Adrenal gland (tissue), 12 donors: ENCODE results near the gene DCHS2. TPM values are rescaled to one million over a fixed set of nuclear protein-coding genes. Genes with fewer than 3 reads are reported as not detected.

Source experiments
- DNase-seq, 7 donors: peaks; one replicate each; pipeline ENCODE4 v3.0.0-alpha.2; 2019 to 2020
- H3K27ac ChIP-seq, 5 donors: fragments of 200-600 bp; sonication (generic) in 4 of 5; 1 replicate in 3 of 5; 2 replicates in 2 of 5; pipeline versions ENCODE4 v1.5.1 to v1.8.0; 2016 to 2020; ENCODE audit warnings: mild to moderate bottlenecking in 1 of 5
- H3K27me3 ChIP-seq: fragments of 200-600 bp; 2 replicates; pipeline ENCODE4 v1.8.0; 2021
- H3K36me3 ChIP-seq, 2 donors: fragments of 200-600 bp; replicated peaks in 1 of 2; 1 replicate in 1 of 2; 2 replicates in 1 of 2; pipeline versions ENCODE4 v1.5.1 to v1.8.0; 2018 to 2022
- H3K4me1 ChIP-seq, 2 donors: fragments of 200-600 bp; replicated peaks in 1 of 2; 1 replicate in 1 of 2; 2 replicates in 1 of 2; pipeline versions ENCODE4 v1.5.1 to v1.8.0; 2018 to 2021
- H3K4me3 ChIP-seq, 4 donors: fragments of 200-600 bp; sonication (generic) in 3 of 4; one replicate each; pipeline ENCODE4 v1.5.1; 2016 to 2018
- H3K9me3 ChIP-seq, 3 donors: fragments of 200-600 bp; sonication (generic) in 1 of 3; replicated peaks in 1 of 3; 1 replicate in 2 of 3; 2 replicates in 1 of 3; pipeline versions ENCODE4 v1.5.1 to v1.8.0; 2016 to 2021
- POLR2A ChIP-seq, 2 donors: fragments of 450-650 bp; IDR thresholded peaks; one replicate each; pipeline ENCODE4 v1.6.1; 2017; ENCODE audit warnings: antibody characterized with exemption in 2 of 2, mild to moderate bottlenecking in 2 of 2, moderate library complexity in 1 of 2
- WGBS, 4 donors: extraction: QIAGEN DNeasy Blood & Tissue Kit in 2 of 4; methylation state at CpG; one replicate each; pipeline versions ENCODE4 v1.1.5 to v1.1.7; 2013 to 2017; 5-methylcytosine and 5-hydroxymethylcytosine counted together
- intact Hi-C, 2 donors: fragments of 100-400 bp; cut with DNase I; formaldehyde crosslinking; loops; one replicate each; pipeline versions ENCODE4 v1.14.1 to v1.15.0; 2022 to 2023
- polyA plus RNA-seq, 3 donors: library from polyadenylated mRNA; stranded (reverse); fragments of 200-250 nt in 2 of 3; fragments of 350-450 nt in 1 of 3; fragmentation: Illumina TruSeq in 1 of 3; extraction: RNeasy Lipid Tissue Mini Kit (QIAGEN cat#74804) in 1 of 3; gene quantifications; one replicate each; pipeline ENCODE4 v1.2.3, GENCODE V29; 2013 to 2014
- total RNA-seq, 9 donors: library from RNA; depleted of rRNA in 4 of 9; stranded (reverse); fragments of >200 nt in 4 of 9; fragments of 120-200 nt in 1 of 9; fragmentation: NEBNext Ultra II Directional in 1 of 9; extraction: Animal tissue kit (Norgen Biotek cat#: 25700) in 1 of 9; gene quantifications; one replicate each; pipeline versions ENCODE4 v1.1.0 to v1.2.4, GENCODE V29; 2013 to 2023
- TF ChIP-seq, protein P1 (sequence below), 6 experiments: fragments of 450-650 bp in 4 of 6; fragments of 200-600 bp in 2 of 6; sonication (generic) in 1 of 6; IDR thresholded peaks; 1 replicate in 5 of 6; 2 replicates in 1 of 6; pipeline versions ENCODE4 v1.5.1 to v1.8.0; 2016 to 2021; ENCODE audit warnings: antibody characterized with exemption in 6 of 6, mild to moderate bottlenecking in 2 of 6, moderate library complexity in 1 of 6
- donor health status: healthy with polysubstance abuse.
- donor health status: Bipolar disorder and iron deficiency.
- donor health status: DM: yes; HTN: yes; CAD: no.
- donor health status: DM: no; HTN: no; CAD: no.
- donor health status: DM: no; HTN: no; CAD: no.
- donor health status: DM: yes; HTN: yes; CAD: no.

The DCHS2 gene
- total and polyA plus RNA-seq, 12 donors: 0.06 to 3.3 (median 0.78) TPM; not detected in 1

DNA sequence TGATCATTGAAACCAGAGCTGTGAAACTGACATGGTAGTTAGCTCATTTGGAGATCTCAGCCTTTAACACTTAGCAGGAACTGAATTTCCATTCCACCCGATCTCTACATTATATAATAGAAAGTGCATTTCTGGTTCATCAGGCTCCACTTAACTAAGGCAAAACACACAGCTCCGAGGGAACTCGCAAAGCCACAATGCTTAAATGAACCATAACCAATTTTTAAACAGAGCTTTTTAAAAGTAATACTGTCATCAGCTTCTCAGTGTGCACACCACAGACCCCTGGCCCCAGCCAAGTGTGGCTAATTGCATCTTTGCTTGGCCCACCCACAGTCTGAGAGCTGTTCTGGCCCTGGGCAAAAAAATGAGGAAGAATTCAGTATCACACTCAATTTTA lies 66.1 kb downstream of the DCHS2 start:
- Histone ChIP-seq H3K27ac (no peak overlapping the region), H3K36me3 (no peaks in the 10 kb centered on the region), H3K4me1 (no peaks in the 10 kb centered on the region), H3K27me3 (no peaks in the 10 kb centered on the region), H3K9me3 (no peaks in the 10 kb centered on the region), H3K4me3 (no peak overlapping the region)
- WGBS, 4 donors: 71 to 78% (median 75%) methylated on average over 3 of the region's 3 CpGs
- intact Hi-C loops: no loop called here
- TF ChIP-seq, protein P1, sequence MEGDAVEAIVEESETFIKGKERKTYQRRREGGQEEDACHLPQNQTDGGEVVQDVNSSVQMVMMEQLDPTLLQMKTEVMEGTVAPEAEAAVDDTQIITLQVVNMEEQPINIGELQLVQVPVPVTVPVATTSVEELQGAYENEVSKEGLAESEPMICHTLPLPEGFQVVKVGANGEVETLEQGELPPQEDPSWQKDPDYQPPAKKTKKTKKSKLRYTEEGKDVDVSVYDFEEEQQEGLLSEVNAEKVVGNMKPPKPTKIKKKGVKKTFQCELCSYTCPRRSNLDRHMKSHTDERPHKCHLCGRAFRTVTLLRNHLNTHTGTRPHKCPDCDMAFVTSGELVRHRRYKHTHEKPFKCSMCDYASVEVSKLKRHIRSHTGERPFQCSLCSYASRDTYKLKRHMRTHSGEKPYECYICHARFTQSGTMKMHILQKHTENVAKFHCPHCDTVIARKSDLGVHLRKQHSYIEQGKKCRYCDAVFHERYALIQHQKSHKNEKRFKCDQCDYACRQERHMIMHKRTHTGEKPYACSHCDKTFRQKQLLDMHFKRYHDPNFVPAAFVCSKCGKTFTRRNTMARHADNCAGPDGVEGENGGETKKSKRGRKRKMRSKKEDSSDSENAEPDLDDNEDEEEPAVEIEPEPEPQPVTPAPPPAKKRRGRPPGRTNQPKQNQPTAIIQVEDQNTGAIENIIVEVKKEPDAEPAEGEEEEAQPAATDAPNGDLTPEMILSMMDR (IDR thresholded peaks at IDR 0.05): no peak
- no peak for TF ChIP-seq POLR2A (IDR thresholded peaks at IDR 0.05)
- DNase-seq: no peak

GRCh38 chr4:154424810-154425484 lies 66.7 kb downstream of the DCHS2 start:
- no peak for DNase-seq
- TF ChIP-seq, protein P1 (IDR thresholded peaks at IDR 0.05): no peak
- no peak for TF ChIP-seq POLR2A (IDR thresholded peaks at IDR 0.05)
- Histone ChIP-seq H3K36me3 (no peaks in the 10 kb centered on the region), H3K4me1 (no peaks in the 10 kb centered on the region), H3K4me3 (no peak overlapping the region), H3K9me3 (no peaks in the 10 kb centered on the region), H3K27me3 (no peaks in the 10 kb centered on the region), H3K27ac (no peak overlapping the region)
- 73 to 82% (median 78%) methylated on average over 7 of the region's 7 CpGs for WGBS, 4 donors
- intact Hi-C loops: no loop called here

DNA sequence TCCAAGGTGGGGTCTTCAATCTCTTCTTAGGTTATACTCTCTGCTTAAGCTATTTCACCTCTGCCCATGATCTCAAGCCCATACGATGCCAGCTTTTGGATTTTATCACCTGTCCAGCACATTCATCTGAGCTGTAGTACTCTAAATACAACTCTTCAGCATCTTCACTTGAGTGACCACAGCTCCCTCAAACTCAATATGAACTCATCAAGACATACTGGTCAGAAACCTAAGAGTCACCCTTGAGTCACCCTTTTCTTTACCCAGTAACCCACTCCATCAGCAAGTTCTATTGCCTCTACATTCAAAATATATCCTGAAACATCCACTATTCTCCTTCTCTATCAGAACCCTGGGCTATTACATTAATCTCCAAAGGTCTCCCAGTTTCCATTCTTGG lies 69.4 kb downstream of the DCHS2 start:
- no peak for DNase-seq
- TF ChIP-seq POLR2A (IDR thresholded peaks at IDR 0.05): no peak
- TF ChIP-seq, protein P1 (IDR thresholded peaks at IDR 0.05): no peak
- Histone ChIP-seq H3K27me3 (no peaks in the 10 kb centered on the region), H3K4me1 (peaks cover 0 to 5% of the 10 kb centered on the region in 2 donors), H3K27ac (no peak overlapping the region), H3K4me3 (no peak overlapping the region), H3K36me3 (no peaks in the 10 kb centered on the region), H3K9me3 (no peaks in the 10 kb centered on the region)
- 0 to 23% (median 0%) methylated on average over 1 of the region's 1 CpG for WGBS, 4 donors
- intact Hi-C loops: no loop called here

GRCh38 chr4:154421618-154422017 lies 70.0 kb downstream of the DCHS2 start:
- H3K9me3 ChIP-seq: no peaks in the 10 kb centered on the region
- no peak overlapping the region for H3K27ac ChIP-seq
- H3K4me1 ChIP-seq: peaks cover 0 to 5% of the 10 kb centered on the region in 2 donors
- intact Hi-C loops: no loop called here
- WGBS, 4 donors: 73 to 79% (median 76%) methylated on average over 6 of the region's 6 CpGs
- no peak overlapping the region for H3K4me3 ChIP-seq
- no peaks in the 10 kb centered on the region for H3K27me3 ChIP-seq
- DNase-seq: no peak
- H3K36me3 ChIP-seq: no peaks in the 10 kb centered on the region
- TF ChIP-seq POLR2A (IDR thresholded peaks at IDR 0.05): no peak
- TF ChIP-seq, protein P1 (IDR thresholded peaks at IDR 0.05): no peak
